Activated CD8-positive, alpha-beta memory T cell treated with anti-CD3 and anti-CD28 coated beads, Interleukin-2, amount 10 ng/mL, durations not matched to agents 7 days and 5 days (primary cell): ENCODE measurements around the gene ING5. TPM values are rescaled to one million over a fixed set of nuclear protein-coding genes. Genes with fewer than 3 reads are reported as not detected.
"Not testable (repeated sequence)": the region's sequence is repeated elsewhere in the genome, so short reads cannot be mapped to it uniquely, and the experiment has no call there.

Experiments
- ATAC-seq: fragments of 150-1000 bp; cut with Tn5 transposase; one replicate; pipeline ENCODE4 v1.10.0; 2021; ENCODE audit warnings: moderate library complexity
- CTCF ChIA-PET: fragments of 350-600 bp; sonication (Branson Sonifier 250); formaldehyde crosslinking; loops from one replicate; lab custom pipeline; 2021; ENCODE audit warnings: antibody characterized with exemption; lab: Charles Lee
- DNase-seq: peaks from one replicate; pipeline ENCODE4 v3.0.0-alpha.2; 2020
- H3K27ac Mint-ChIP-seq: one replicate; pipeline ENCODE4 v1.8.0; 2021; ENCODE audit warnings: mild to moderate bottlenecking, mixed read lengths
- H3K27me3 Mint-ChIP-seq: one replicate; pipeline ENCODE4 v1.8.0; 2021; ENCODE audit warnings: mixed read lengths
- H3K36me3 Mint-ChIP-seq: one replicate; pipeline ENCODE4 v1.8.0; 2021; ENCODE audit warnings: mild to moderate bottlenecking, mixed read lengths
- H3K4me1 Mint-ChIP-seq: one replicate; pipeline ENCODE4 v1.8.0; 2021; ENCODE audit warnings: mixed read lengths
- H3K4me3 Mint-ChIP-seq: one replicate; pipeline ENCODE4 v1.8.0; 2021; ENCODE audit warnings: mild to moderate bottlenecking, moderate library complexity, mixed read lengths
- H3K9me3 Mint-ChIP-seq: one replicate; pipeline ENCODE4 v1.8.0; 2022; ENCODE audit warnings: low read depth, mixed read lengths
- total RNA-seq, 2 experiments: library from RNA; stranded (reverse); gene quantifications; one replicate each; pipeline ENCODE4 v1.2.3, GENCODE V29; 2021

Gene ING5
- total RNA-seq, 2 experiments from 2014 or later: 26.3 to 28.0 TPM

DNA sequence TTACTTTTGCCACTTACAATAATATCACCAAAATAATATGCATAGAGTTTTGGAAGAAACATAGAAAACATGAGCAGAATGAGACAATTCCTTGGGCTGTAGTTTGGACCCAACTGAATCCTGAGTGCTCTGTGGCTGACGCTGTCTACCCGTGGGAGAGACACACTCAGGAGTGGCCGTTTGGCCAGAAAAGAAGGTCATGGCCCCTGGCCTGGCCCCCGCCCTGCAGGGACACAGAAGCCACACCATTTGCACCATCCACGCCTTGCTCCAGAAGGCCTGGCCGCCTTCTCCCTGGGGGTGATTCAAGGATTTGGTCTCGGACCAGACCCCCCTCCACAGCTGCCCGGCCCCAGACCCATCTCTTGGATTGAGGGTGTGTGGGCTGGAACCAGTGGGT is 26.2 kb downstream of the ING5 start:
- ATAC-seq (no peak), DNase-seq (no peak)
- Mint-ChIP-seq H3K4me3 (no peak overlapping the region), H3K36me3 (peaks cover 16% of the 10 kb centered on the region), H3K4me1 (peaks cover 26% of the 10 kb centered on the region), H3K27me3 (no peaks in the 10 kb centered on the region), H3K9me3 (no peaks in the 10 kb centered on the region), H3K27ac (no peak overlapping the region)
- CTCF ChIA-PET: no interaction called here

DNA sequence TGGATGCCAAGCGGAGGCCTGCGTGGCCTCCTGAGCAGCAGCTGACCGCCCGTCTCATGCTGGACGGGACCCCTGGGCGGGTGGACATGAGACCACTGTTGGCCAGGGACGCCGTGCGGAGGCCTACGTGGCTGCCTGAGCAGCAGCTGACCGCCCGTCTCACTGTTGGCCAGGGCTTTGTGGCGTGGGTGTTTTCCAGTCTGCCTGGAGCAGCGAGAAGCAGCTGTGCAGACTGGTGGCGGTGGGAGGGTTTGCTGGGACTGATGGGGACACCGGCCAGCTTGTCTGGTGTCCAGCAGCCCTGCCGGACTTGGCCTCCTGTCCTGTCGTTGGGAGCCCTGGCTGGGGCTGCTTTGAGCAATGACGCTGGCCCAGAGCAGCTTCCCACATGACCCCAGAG is 26.8 kb downstream of the ING5 start:
- Mint-ChIP-seq H3K27ac (no peak overlapping the region), H3K36me3 (peaks cover 10% of the 10 kb centered on the region), H3K9me3 (no peaks in the 10 kb centered on the region), H3K27me3 (no peaks in the 10 kb centered on the region), H3K4me3 (no peak overlapping the region), H3K4me1 (peaks cover 29% of the 10 kb centered on the region)
- CTCF ChIA-PET: no interaction called here
- DNase-seq (no peak), ATAC-seq (no peak)

DNA sequence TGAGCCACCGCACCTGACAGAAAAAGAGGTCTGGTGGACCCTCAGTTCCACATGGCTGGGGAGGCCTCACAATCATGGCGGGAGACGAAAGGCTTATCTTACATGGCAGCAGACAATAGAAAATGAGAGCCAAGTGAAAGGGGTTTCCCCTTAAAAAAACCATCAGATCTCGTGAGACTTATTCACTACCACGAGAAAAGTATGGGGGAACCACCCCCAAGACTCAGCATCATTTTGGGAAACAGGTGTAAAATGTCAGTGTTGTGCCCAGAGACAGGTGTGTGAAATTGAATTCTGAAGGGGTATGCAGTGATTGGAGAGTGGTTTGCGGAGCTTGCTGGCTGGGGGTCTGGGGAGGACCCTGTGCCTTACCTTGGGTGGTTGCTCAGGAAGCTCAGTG is 28.0 kb downstream of the ING5 start:
- no peak overlapping the region for H3K4me3 Mint-ChIP-seq
- H3K27ac Mint-ChIP-seq: no peak overlapping the region
- H3K9me3 Mint-ChIP-seq: no peaks in the 10 kb centered on the region
- no peaks in the 10 kb centered on the region for H3K27me3 Mint-ChIP-seq
- no peaks in the 10 kb centered on the region for H3K36me3 Mint-ChIP-seq
- no peak for DNase-seq
- ATAC-seq: no peak
- peaks cover 32% of the 10 kb centered on the region for H3K4me1 Mint-ChIP-seq
- CTCF ChIA-PET: no interaction called here

DNA sequence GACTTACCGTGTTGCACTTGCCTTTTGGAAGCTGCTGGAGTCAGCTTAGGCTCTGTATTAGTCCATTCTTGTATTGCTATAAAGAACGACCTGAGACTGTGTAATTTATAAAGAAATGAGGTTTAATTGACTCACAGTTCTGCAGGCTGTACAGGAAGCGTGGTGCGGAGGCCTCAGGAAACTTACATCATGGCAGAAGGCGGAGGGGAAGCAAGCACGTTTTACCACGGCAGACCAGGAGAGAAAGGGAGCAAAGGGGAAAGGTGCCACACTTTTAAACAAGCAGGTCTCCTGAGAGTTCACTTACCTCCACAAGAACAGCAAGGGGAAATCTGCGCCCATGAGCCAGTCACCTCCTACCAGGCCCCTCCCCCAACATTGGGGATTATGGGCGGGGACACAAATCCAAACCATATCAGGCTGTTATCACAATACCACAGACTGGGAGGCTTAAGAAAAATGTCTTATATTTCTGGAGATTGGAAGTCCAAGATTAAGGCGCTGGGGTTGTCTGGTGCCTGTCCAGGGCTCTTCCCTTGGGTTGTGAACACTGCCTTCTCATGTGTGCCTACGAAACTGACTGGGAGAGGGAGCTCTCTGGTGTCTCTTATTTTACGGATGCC is 28.9 kb downstream of the ING5 start:
- CTCF ChIA-PET: interaction anchor here (1.4 to 5.6 kb wide), 2 partner anchors 12 to 28 kb away, joined by 3 to 45 read pairs; partner anchors contain the start of gene ING5
- Mint-ChIP-seq H3K27ac (no peak overlapping the region), H3K9me3 (no peaks in the 10 kb centered on the region), H3K4me1 (peaks cover 36% of the 10 kb centered on the region), H3K27me3 (no peaks in the 10 kb centered on the region), H3K4me3 (no peak overlapping the region), H3K36me3 (no peaks in the 10 kb centered on the region)
- no peak for DNase-seq
- no peak for ATAC-seq

DNA sequence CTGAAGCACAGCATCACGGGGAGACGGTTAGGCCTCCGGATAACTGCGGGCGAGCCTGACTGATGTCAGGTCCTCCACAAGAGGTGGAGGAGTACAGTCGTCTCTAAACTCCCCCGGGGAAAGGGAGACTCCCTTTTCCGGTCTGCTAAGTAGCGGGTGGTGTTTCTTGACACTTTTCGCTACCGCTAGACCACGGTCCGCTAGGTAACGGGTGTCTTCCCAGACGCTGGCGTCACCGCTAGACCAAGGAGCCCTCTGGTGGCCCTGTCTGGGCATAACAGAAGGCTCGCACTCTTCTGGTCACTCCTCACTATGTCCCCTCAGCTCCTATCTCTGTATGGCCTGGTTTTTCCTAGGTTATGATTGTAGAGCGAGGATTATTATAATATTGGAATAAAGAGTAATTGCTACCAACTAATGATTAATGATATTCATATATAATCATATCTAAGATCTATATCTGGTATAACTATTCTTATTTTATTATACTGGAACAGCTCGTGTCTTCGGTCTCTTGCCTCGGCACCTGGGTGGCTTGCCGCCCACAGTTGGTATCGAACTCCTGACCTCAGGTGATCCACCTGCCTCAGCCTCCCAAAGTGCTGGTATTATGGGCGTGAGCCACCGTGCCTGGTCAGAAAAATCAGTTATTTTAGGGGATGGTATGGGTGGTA is 30.8 kb downstream of the ING5 start:
- CTCF ChIA-PET: interaction anchor here (0.7 to 5.6 kb wide), 6 partner anchors 14 to 147 kb away, joined by 3 to 45 read pairs (median 8); partner anchors contain the start of gene ING5
- DNase-seq: peak; percentile 83
- not testable (repeated sequence) for H3K9me3 Mint-ChIP-seq, H3K36me3 Mint-ChIP-seq, H3K4me3 Mint-ChIP-seq, H3K27ac Mint-ChIP-seq, H3K27me3 Mint-ChIP-seq, ATAC-seq
- H3K4me1 Mint-ChIP-seq: peaks cover 43% of the 10 kb centered on the region

DNA sequence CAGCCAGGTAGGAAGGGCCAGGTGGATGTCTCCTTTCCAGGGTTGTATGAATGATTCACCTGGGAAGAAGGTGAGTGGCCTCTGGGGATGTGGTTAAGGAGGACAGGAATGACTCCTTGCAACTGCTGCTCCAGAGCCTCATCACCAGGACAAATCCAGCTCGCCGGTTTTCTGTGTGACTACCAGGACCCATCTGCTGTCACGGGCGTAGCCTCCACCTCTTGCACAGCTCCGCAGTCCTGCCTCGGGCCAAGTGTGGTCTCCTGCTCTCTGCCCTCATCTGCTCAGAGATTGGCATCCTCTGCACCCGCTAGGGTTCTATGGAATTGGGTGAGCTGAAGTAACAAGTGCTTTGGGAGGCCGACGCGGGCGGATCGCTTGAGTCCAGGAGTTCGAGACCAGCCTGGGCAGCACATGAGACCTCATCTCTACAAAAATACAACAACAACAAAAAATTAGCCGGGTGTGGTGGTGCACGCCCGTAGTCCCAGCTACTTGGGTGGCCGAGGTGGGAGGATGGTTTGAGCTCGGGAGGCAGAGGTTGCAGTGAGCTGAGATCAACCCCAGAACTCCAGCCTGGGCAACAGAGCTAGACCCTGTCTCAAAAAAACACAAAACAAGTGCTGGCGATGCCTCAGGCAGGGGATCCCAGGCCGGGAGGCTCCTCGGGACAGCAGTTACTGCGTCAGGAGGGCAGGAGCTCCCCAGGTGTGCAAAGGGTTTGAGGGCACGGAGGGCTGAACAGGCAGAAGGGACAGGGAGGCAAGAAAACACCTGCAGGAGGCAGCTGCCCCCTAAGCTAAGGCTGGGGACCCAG is 31.8 kb downstream of the ING5 start:
- H3K4me1 Mint-ChIP-seq: peaks cover 45% of the 10 kb centered on the region
- DNase-seq: peak; percentile 45

DNA sequence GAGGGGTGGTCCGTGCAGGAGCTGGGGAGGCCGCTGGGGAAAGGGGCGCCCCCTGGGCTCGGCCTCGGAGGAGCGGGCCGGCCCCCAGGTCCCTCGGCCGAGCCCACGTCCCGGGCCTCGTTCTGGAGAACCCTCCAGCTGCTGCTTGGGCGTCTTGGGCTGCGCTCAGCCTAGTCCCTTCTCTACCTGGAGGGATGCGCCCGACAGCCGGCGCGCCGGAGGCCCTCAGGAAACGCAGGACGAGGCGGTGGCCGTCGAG is 32.3 kb downstream of the ING5 start:
- no peak overlapping the region for H3K27ac Mint-ChIP-seq
- H3K4me3 Mint-ChIP-seq: peak overlapping the region; percentile 80
- H3K36me3 Mint-ChIP-seq: peaks cover 2% of the 10 kb centered on the region
- DNase-seq (no peak), ATAC-seq (no peak)
- H3K27me3 Mint-ChIP-seq: no peaks in the 10 kb centered on the region
- H3K9me3 Mint-ChIP-seq: no peaks in the 10 kb centered on the region
- peaks cover 47% of the 10 kb centered on the region for H3K4me1 Mint-ChIP-seq
- CTCF ChIA-PET: interaction anchor here (0.8 to 5.6 kb wide), 8 partner anchors 29 to 883 kb away, joined by 3 to 45 read pairs (median 8); partner anchors contain the start of gene ING5

More for the DNA sequence above, 31.8 kb downstream of the ING5 start:
- Mint-ChIP-seq H3K27ac (no peak overlapping the region), H3K9me3 (no peaks in the 10 kb centered on the region), H3K36me3 (peaks cover 2% of the 10 kb centered on the region), H3K27me3 (no peaks in the 10 kb centered on the region), H3K4me3 (peak overlapping the region; percentile 80)
- no peak for ATAC-seq
- CTCF ChIA-PET: interaction anchor here (0.8 to 5.6 kb wide), 10 partner anchors 30 to 883 kb away, joined by 3 to 45 read pairs (median 5); partner anchors contain the start of gene ING5

DNA sequence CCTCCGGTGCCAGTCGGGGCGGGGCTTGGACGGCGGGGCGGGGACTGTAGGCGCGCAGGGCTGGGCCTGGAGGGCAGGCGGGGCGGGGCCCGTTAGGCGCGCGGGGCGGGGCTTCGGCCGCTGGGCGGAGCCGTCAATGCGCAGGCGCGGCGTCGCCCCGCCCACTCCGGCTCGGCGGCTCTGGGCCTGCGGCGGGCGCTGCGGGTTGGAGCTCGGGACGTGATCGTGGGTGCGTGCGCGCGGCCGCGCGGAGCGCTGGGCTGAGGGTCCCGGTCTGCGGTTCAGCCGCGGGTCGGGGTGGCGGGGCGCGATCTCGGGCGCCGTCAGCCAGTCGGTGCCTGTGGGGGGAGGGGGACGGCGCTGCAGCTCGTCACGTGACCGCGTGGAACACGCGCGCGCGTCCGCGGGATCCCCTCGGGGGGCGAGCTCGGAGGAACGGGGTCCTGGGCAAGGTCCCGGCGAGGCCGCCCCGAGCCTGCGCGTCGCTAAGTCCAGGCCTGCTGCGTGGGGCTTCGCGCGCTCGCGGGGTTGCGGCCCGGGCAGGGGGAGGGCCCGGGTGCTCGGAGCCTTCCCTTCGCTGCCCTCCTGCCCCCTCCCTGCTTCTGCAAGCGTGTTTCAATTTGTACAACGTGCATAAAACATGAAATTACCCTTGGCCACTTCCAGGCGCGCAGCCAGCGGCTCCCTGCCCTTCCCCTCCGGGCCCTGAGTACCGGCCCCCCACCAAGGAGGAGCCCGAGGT is 32.8 kb downstream of the ING5 start, which contains the start of gene D2HGDH:
TSS of gene D2HGDH (plus strand) at position 164 of the 742 bp plus-strand sequence. CDS start 595 bp downstream, outside the sequence.
- Mint-ChIP-seq H3K4me3 (peak within 1 kb of the TSS; percentile 80), H3K27ac (peak within 1 kb of the TSS; percentile 56), H3K4me1 (peaks cover 50% of the 10 kb centered on the region), H3K27me3 (no peaks in the 10 kb centered on the region), H3K36me3 (peaks cover 2% of the 10 kb centered on the region), H3K9me3 (no peaks in the 10 kb centered on the region)
- CTCF ChIA-PET: interaction anchor here (1.2 to 5.6 kb wide), 7 partner anchors 29 to 884 kb away, joined by 3 to 45 read pairs (median 9); partner anchors contain the start of gene ING5
- ATAC-seq (peak; percentile 94), DNase-seq (peak; percentile 95)

DNA sequence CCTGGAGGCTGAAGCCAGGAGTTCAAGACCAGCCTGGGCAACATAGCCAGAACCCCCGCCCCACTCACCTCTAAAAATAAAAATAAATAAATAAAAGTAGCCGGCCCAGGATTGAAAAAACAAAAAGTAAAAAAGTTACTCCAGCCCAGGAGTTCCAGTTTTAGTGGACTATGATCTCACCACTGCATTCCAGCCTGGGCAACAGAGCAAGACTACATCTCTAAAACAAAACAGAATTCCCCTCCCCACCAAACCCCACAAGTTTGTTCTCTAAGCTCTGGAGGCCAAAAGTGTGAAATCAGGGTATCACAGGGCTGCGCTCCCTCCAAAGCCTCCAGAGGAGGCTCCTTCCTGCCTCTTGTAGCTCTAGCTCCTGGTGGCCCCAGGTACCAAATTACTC is 34.3 kb downstream of the ING5 start:
- Mint-ChIP-seq H3K27ac (peak overlapping the region; percentile 39), H3K9me3 (no peaks in the 10 kb centered on the region), H3K4me3 (peak overlapping the region; percentile 50), H3K27me3 (no peaks in the 10 kb centered on the region), H3K4me1 (peaks cover 50% of the 10 kb centered on the region), H3K36me3 (peaks cover 2% of the 10 kb centered on the region)
- no peak for ATAC-seq
- CTCF ChIA-PET: interaction anchor here (0.6 to 5.6 kb wide), 4 partner anchors 33 to 144 kb away, joined by 3 to 45 read pairs (median 4); partner anchors contain the start of gene ING5
- DNase-seq: no peak

DNA sequence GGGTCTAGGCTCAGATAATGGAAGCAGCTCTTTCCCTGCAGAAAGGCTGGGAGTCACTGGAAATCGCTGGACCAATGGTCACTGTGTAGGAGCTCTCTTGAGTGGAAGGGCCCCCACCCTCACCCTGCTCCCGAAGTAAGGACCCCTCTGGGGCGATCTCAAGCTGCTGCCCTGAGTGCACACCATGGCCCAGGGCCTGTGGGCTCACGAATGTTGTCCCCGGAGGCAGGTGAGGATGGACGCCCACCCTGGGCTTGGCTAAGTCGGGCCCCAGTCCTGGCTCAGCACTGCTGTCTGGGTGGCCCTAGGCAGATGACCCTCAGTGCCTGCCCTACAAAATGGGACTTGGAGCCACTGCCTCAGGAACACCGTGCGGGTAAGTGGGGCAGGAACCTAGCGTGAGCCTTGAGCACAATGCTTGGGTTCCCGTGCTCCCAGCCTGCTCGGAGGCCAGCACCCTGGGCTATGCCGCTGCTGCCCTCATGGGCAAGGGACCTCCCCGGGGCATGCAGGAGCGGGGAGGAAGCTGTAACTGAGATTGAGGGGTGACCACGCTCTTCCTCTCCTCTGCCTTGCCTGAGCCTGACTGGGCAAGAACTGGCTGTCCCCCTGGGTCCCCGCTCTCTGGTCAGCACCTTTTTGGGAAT is 36.3 kb downstream of the ING5 start:
- no peak overlapping the region for H3K4me3 Mint-ChIP-seq
- CTCF ChIA-PET: no interaction called here
- peaks cover 40% of the 10 kb centered on the region for H3K4me1 Mint-ChIP-seq
- H3K9me3 Mint-ChIP-seq: no peaks in the 10 kb centered on the region
- peaks cover 2% of the 10 kb centered on the region for H3K36me3 Mint-ChIP-seq
- ATAC-seq (no peak), DNase-seq (no peak)
- H3K27ac Mint-ChIP-seq: no peak overlapping the region
- no peaks in the 10 kb centered on the region for H3K27me3 Mint-ChIP-seq

DNA sequence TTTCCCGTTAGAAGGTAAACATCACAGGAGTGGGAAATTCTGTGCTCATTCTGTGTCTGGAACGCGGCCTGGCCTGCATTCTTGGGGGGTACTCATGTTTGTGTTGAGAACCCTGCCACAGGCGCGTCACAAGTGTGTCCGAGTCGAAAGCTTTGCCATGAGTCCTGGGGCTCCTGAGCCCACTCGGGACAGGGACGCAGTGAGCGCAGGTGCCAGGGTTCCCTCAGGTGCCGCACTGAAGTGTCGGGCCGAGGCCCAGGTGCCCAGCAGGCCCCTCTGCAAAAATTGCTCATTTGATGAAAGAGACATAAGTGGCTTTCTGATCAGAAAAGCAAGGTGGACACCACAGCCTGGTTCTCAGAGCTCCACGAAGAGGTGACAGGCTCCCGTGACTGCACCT is 37.3 kb downstream of the ING5 start:
- no peaks in the 10 kb centered on the region for H3K9me3 Mint-ChIP-seq
- H3K4me1 Mint-ChIP-seq: peaks cover 36% of the 10 kb centered on the region
- H3K27ac Mint-ChIP-seq: no peak overlapping the region
- H3K4me3 Mint-ChIP-seq: no peak overlapping the region
- no peaks in the 10 kb centered on the region for H3K27me3 Mint-ChIP-seq
- DNase-seq (no peak), ATAC-seq (no peak)
- CTCF ChIA-PET: interaction anchor here (2.2 to 2.4 kb wide), 2 partner anchors 24 to 139 kb away, joined by 9 to 14 read pairs; no protein-coding TSS in a partner anchor
- peaks cover 2% of the 10 kb centered on the region for H3K36me3 Mint-ChIP-seq

DNA sequence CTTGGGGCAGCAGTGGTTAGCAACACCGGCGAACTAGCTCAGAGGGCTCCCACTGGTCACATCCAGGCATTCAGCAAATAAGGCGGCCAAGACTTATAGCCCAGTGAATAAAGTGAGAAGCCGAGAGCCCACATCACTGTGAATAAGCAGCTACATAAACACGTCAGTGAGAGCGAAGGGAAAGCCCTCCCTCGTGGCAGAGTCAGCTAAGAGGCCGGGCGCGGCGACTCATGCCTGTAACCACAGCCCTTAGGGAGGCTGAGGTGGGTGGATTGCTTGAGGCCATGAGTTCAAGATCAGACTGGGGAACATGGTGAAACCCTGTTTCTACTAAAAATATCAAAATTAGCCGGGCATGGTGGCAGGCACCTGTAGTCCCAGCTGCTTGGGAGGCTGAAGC is 37.8 kb downstream of the ING5 start:
- Mint-ChIP-seq H3K9me3 (no peaks in the 10 kb centered on the region), H3K4me1 (peaks cover 36% of the 10 kb centered on the region), H3K27me3 (no peaks in the 10 kb centered on the region), H3K36me3 (peaks cover 5% of the 10 kb centered on the region), H3K27ac (no peak overlapping the region), H3K4me3 (no peak overlapping the region)
- CTCF ChIA-PET: interaction anchor here (0.9 to 2.4 kb wide), 3 partner anchors 23 to 139 kb away, joined by 4 to 14 read pairs (median 9); partner anchors contain the start of gene ING5
- peak; percentile 51 for DNase-seq
- no peak for ATAC-seq
